Kasumi-1 (cell line): ENCODE results near the gene CACNB4.
"Not testable (repeated sequence)": the region's sequence is repeated elsewhere in the genome, so short reads cannot be mapped to it uniquely, and the experiment has no call there.

Source experiments
- DNase-seq, 2 experiments: peaks; one replicate each; lab custom pipeline; 2025; lab: John Stamatoyannopoulos, UW

CACNB4 gene

DNA sequence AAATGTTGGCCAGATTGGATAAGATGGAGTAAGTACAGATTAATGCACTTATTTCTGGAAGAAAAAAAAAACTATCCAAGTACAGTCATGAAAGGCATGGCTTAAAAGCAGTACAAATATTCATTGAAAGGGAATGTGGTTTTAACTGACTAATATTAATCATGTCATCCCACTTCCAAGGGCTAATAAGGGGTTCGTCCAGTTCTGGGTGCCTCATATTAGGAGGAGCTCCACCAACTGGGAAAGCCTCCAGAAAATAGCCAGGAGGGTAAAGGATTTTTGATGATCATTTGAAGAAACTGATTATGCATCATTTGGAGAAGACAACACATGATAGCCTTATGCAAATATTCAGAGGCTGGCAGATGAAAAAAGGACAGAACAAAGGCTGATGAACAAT, 155.4 kb downstream of the CACNB4 start:
- DNase-seq = no peak

DNA sequence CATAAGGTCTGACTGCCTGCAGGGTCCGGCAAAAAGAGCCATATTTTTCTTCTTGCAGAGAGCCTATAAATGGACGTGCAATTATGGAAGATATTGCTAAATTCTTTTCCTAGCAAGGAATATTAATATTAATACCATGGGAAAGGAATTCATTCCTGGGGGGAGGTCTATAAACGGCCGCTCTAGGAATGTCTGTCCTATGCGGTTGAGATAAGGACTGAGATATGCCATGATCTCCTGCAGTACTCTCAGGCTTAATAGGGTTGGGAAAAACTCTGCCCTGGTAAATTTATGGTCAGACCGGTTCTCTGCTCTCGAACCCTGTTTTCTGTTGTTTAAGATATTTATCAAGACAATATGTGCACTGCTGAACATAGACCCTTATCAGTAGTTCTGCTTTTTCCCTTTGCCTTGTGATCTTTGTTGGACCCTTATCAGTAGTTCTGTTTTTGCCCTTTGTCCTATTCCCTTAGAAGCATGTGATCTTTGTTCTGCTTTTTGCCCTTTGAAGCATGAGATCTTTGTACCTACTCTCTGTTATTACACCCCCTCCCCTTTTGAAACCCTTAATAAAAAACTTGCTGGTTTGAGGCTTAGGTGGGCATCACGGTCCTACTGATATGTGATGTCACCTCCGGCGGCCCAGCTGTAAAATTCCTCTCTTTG, 156.2 kb downstream of the CACNB4 start:
- peak; percentile 29 to 56 for DNase-seq

DNA sequence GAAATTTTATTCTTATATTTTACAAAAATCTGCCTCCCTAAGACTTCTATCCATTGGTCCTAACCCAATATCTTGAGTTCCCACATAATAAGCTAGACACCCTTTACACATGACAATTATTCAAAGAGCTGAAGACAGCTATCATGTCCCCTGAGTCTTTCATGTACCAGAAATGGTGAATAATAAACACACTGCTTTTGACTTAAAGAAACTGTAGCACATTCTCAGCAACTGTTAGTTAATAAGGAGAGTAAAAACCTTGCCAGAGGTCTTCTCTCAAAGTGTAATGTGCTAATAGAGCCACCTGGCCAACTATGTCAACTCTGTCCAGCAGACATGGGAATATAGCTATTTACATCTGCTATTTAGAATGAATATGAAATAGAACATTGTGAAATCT, 160.9 kb downstream of the CACNB4 start:
- no peak for DNase-seq

DNA sequence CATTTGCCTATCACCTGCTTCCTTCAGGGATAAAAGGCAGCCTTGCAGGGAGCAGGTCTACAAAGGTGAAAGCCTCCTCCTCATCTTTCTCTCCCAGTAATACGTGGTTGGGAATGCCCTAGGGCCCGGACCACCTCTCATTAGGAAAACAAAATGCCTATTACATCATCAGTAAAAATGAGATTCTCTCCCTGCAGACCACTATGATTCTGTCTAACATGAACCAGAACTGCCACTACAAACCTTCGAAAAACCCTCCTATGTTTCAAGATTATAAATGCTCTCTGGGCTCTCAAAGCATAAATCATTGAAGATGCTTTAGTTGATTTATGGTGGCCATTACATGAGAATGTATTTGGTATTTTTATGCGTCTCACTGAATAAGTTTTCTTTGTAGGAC, 162.2 kb downstream of the CACNB4 start:
- DNase-seq = no peak

DNA sequence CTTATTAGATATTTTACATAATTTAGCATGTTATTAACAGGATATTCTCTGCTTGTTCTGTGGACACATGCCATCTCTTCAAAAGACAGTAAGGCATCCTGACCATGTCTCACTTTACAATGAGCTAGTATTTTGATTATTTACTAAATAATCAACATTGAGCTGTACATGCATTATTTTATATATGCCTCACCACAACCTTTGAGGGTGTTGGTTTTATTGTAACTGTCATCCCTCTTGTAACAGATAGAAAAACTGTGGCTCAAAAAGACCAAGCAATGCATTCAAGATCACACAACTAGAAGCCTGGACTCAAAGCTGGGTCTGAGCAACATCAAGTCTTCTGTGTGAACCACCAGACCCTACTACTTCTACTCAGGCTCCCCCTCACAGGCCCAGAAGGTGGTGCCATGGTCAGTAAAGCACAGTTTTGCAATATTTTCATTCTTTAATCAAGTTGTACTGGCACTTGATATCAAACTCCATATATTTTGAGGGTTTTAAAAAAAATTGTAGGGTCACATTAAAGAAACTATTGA, 165.5 kb downstream of the CACNB4 start:
- DNase-seq = no peak

DNA sequence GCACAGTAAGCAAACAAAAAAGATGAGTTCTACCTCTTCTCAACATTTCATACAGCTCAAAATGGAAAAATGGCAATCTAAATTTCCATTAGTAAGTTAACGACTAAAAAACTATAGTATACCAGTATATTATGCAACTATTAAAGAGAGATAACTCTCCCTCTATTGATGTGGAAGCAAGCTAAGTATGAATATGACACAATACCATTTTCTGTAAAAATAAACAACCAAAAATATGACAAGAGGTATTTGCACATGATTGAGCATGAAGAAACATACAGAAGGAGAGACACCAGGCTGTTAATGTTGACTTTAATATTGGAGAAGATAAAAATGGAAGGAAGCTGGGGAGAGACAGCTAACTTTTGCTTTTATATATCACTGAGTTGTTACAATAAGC, 167.1 kb downstream of the CACNB4 start:
- no peak for DNase-seq

DNA sequence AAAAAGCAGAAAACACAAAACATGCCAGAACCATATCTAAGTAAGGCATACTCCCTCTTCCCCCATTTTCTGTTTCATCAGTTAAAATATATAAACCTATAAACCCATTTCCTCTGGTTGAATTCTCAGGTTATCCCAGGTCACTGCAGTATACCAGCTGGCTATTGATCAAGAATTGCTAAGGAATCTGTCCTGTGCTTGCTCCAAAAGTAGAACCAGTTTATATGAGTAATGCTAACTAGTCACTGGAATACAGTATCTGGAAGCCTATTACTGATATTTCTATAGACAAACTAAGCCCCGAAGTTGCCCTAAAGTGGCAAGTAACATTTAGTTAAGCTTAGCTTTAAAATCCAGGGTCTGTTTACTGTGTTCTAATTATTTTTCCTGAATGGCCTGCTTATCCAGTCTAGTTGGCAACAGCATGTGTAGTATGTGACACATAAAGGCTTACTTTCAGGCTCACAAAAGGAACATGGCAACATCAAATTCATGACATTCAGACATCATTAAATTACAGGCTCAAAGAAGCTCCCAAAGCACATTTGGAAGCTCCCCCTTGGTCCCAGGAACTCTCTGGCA, 167.7 kb downstream of the CACNB4 start:
- no peak for DNase-seq

DNA sequence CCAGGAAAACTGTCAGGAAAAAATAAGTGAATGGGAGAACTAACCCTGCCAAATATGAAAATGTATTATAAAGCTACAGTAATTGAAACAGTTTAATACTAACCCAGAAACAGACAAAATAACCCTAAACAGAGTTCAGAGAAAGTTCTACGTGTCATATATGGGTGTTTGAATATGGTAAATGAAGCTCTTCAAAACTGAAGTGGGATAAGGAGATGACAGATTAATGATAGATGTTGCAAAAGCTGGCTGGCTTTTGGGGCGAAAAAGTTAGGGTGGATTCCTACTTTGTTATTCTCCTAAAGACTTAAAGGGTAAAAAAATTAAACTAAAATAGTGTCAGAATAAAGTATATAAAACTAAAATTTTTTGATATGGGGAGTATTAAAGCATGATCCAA, 168.8 kb downstream of the CACNB4 start:
- no peak for DNase-seq

DNA sequence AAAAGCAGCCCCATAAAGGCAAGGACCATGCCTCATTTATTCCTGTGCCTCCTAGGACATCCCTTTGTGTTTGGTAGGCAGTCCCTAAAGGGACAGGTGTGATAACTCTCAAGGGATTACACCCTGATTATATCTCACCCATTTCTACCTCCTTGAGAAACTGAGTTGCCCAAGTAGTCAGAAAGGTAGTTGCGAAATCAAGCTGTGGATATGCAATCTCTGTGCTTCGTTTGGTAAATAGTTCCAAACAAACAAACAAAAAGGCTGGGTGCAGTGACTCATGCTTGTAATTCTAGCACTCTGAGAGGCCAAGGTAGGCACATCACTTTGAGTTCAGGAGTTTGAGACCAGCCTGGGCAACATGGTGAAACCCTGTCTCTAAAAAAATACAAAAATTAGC, 170.5 kb downstream of the CACNB4 start:
- DNase-seq = no peak

DNA sequence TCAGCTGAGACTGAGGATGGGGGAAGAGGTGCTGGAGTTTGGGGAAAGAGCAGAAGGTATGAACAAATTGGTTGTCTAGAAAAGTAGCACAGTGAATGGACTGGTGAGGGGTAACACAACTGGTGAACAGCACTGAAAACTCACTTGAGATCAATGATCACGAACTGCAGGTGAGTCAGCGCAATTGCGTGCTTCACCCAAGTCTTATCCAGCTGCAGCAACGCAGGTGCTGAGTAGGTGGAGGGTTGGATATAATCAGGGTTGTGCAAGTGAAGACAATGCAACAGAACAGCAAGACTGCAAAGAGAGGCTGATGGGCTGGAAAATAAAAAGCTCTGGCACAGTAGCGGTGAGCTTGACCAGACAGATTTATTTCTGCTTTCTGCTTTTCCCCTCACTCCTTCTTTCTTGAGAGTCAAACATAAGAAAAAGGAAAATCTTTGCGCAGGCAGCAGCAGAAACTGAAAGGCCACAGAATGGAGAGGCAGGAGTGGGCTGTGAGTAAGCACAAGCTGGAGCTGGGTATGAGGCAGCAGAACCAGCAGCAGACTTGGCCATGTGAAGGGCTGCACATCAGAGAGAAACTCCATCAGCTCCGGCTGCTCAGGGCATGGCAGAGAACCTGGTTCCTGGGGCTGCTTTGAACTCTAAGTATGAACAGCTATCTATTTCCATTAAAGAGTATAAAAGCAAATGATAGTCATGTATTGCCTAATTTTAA, 171.2 kb downstream of the CACNB4 start:
- no peak for DNase-seq

DNA sequence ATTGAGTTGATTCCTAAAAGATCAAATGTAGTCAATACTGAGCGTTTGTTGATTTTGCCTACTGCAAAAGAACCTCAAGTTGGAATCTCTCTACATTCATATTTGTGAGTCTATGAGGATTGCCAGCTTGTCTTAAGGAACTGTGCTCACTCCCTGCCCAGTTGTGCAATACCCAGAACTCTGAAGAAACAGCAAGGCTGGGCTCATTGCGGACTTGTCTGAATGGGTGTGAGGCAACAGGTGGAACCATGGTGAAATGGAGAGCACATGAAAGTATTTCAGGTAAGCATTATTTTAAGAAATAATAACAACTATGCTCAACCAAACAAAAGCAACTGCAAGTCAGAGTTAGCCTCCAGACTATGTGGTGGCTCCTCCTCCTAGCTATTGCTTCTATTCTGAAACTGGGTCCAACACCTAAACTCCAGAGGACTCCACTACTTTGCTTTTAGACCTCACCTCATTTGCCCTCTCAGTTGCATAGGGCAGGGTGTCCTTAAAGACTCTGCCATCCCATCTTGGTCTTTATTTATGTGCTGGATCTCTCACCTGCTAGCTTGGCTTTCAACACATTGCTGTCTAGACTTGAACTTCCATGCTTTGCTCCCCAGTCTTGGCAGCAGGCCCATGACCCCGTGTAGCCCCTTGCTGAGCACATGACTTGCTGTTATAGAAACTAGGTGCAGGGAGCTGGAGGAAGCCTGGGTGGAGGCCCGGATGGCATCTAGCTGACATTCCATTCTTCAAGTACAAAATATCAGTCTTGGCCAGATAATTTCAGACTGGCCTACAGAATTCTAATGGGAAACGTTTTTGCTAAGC, 175.8 kb downstream of the CACNB4 start:
- DNase-seq = peak; percentile 94 to 95

DNA sequence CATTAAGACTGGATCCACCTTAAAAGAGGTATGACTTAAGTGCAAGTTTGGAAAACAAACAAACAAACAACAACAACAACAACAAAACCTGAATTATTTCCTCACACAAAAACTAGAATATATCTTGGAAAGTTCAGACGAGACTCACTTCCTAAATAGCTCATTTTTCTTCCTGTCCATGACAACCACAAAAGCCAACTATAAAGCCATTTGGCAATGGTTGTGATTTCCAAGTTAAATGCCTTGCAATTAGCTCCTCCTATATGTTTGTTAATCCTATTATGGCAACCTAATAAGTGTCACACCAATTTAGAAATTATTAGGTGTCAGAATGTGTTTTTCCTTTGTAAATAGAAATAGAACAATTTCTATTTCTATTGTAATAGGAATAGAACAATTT, 179.1 kb downstream of the CACNB4 start:
- DNase-seq = peak in 1 of 2 experiments; percentile 16

DNA sequence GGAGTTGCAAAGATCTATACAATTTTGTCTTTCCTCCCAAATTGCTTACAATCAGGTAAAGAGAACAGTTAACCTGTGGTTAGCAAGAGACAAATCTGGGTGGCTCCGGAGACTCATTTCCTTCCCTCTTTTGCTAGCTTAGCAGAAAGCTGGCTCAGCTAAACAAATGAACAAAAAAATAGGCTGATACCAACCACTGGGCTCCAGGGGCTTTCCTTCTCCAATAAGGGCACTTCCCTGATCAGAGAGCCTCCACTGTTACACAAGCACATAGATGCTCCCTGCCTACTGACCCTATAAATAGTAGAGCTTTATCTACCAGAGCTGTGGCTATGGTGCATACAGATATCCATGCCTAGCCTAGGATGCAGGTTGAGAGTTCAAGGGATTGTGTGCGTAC, 180.5 kb downstream of the CACNB4 start:
- peak; percentile 98 to 99 for DNase-seq

DNA sequence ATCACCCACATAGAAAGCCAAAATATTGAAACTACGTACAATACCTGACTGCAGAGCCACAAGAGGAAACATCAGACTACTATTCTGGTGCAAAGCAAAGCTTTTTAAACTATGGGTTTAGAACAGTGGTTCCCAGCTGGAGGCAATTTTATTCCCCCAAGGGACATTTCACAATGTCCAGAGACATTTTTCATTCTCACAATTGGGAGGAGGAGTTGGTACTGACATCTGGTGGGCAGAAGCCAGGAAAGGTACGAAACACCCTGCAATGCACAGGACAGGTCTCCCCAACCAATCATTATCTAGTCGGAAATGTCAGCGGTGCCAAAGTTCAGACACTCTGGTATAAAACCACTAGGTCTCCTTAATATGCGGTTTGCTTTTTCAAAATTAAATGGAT, 182.2 kb downstream of the CACNB4 start:
- DNase-seq = no peak

DNA sequence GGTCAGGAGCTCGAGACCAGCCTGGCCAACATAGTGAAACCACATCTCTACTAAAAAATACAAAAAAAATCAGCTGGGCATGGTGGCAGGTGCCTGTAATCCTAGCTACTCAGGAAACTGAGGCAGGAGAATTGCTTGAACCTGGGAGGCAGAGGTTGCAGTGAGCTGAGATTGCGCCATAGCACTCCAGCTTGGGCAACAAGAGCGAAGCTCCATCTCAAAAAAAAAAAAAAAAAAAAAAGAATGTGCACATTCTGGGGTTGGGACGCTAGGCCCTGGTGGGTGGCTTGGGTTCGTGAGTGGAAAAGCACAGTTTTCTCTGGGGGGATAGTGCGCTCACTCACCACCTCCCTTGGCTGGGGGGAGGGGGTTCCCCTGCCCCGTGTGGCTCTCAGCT, 183.2 kb downstream of the CACNB4 start:
- DNase-seq = not testable (repeated sequence)

DNA sequence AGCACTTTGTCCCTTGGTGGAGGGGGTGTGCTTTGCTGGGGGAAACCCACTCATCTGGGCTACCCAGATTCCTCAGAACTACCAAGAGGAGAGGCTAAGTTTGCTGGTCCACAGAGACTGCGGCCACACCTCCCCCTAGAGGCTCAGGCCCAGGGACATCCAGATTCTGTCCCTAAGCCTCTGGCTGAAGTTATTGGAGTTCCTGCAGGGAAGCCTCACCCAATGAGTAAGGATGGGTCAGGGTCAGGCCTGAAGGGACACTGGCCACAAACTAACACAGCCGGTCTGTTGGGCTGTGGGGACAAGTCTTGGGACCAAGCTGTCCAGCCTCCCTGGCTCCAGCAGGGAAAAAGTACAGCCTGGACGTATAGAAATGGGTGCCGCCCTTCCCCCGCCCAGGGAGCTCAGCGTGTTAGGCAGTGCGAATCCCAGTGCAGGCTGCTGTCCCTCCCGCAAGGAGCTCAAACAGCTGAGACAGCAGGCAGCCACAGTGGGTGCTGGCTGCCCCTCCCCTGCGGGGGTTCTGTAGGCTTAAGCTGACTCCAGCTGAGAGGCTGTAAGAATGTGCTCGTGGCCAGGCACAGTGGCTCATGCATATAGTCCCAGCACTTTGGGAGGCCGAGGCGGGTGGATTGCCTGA, 183.7 kb downstream of the CACNB4 start:
- no peak for DNase-seq

DNA sequence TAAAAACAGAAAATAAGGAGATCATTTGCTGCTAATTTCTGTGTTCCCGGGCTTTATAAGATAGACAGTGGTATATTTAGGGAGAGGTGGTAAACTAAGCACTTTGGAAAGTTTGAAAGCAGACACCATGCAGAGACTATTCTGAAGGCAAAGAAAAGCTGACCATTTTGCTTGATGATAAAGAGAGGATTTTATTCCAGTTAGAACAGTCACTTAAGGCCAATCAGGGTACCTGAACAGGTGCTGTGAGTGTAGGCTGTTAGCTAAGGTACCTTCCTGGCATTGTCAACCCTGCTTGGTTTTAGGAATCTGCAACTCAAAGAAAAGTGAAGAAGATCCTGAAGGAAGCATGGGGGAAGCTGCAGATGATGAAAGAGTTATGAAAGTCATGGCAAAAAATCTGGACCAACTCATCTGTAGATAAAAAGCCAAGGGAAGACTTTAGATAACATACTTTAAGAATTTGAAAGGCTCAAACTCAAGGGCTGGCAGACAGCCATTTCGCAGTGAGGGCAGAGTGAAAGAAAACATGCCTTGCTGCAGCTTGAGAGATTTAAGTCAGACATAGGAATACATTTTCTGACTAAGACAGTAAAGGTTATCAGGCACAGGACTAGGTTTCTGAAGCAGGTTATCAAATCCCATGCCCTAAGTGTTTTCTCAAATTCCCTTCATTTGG, 190.5 kb downstream of the CACNB4 start:
- DNase-seq = no peak

DNA sequence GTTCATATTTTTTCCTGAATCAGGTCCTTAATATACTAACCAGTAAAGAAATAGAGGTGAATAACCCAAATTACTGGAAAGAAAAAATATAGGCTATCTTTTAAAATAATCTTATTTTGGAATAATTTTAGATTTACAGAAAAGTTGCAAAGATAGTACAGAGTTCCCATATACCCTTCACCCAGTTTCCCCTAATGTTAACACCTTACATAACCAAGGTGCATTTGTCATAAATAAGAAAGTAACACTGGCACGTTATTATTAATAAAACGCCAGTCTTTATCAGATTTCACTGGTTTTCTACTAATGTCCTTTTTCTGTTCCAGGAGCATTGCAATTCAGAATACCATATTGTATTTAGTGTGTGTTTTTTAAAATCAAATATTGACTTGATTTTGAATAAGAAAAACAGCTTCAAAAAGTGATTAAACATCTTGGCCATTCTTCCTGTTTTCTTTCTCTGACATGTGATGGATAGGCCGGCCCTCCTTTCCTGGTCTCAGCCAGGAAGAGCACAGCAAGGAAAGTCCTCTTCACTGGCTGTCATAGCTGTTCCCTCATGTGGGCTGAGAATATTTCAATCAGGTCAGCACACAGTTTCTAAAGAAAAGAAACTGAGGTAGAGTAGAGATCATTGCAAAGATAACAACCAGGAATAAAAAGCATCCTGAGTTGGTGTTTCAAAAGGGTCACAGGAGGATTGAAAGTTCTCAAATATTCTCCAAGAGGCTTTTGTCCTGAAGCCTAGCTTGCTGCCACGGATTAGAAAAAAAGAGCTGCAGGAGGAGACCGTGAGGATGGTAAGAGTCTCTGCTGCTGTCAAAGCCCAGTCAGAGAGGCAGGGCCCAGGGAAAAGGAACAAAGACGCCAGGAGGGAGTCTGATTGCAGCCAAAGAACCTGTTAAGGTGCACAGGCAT, 191.3 kb downstream of the CACNB4 start:
- DNase-seq = no peak

DNA sequence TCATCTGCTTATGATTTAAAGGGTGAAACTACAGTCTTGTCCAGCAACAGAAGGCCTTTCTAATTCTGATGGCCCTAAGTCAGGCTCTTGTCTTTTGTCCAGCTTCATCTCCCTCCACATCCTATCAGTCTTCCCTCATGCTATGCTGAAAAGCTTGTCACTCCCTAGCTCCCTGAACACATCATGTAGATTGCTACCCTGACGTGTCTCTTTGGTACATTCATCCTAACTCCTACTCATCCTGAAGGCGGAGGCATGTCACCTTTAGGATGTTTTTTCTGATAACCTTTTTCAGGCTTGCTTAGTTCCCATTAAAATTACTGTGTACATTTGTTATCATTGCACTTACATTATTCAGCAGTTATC, 192.2 kb downstream of the CACNB4 start:
- DNase-seq = peak in 1 of 2 experiments; percentile 39

DNA sequence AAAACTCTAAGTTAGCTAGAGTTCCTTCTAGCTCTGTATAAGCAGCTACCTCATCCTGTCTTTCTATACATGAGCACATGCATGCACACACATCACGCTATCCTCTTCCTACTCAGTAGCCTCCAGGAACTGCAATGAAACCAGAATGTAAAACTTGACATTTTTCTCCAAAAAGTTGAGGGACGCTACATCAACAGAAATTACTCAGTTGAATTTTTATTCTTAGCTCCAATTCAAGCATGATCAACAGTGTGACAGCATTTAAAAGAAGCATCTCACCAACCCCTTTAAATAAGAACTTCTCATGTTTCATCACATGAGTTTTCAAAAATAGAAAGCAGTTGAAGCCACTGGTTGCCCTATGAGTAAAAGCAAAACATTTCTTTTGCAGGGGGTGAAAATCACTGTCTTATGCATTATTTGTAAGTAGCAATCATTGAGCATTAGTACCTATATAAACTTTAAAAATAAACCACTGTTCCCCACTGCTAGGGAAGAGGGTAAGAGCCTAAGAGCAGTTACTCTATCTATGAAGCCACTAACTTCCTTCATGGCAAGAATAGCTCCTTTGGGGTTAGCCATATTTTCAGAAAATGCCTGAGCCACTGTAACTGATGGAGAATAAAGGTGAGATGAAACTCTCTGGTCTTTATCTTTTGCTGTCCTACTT, 192.7 kb downstream of the CACNB4 start:
- DNase-seq = peak; percentile 36 to 46
